GM18909 (cell line): ENCODE data around the gene MTHFR.
A peak's percentile ranks its signal among the peaks of the same experiment; 100 is the strongest.

Source experiments
- ATAC-seq: cut with Tn5 transposase; IDR thresholded peaks from one replicate; pipeline ENCODE4 v1.9.1; 2021; ENCODE audit warnings: mild to moderate bottlenecking; ENCODE audit not compliant: unreplicated experiment, poor library complexity

The MTHFR gene

GRCh38 chr1:11738783-11739182 is 67.0 kb downstream of the MTHFR start:
- ATAC-seq = no peak

GRCh38 chr1:11738096-11738495 is 67.7 kb downstream of the MTHFR start:
- no peak for ATAC-seq

GRCh38 chr1:11736746-11737639 is 68.8 kb downstream of the MTHFR start:
- no peak for ATAC-seq

- peak; percentile 54 for ATAC-seq
These were observed 69.7 kb downstream of the MTHFR start, which contains the start of gene AGTRAP for GRCh38 chr1:11735854-11736745. TSS of gene AGTRAP (plus strand) at chr1:11736136. CDS start at chr1:11736209, 73 bp downstream.
